GF-D8 (cell line): ENCODE results near the gene KRT25.

Experiments used
- DNase-seq: peaks from one replicate; lab custom pipeline; 2025; lab: John Stamatoyannopoulos, UW

The KRT25 gene, protein sequence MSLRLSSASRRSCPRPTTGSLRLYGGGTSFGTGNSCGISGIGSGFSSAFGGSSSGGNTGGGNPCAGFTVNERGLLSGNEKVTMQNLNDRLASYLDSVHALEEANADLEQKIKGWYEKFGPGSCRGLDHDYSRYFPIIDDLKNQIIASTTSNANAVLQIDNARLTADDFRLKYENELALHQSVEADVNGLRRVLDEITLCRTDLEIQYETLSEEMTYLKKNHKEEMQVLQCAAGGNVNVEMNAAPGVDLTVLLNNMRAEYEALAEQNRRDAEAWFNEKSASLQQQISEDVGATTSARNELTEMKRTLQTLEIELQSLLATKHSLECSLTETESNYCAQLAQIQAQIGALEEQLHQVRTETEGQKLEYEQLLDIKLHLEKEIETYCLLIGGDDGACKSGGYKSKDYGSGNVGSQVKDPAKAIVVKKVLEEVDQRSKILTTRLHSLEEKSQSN

GRCh38 chr17:40755231-40755630 lies at the start of gene KRT25:
KRT25 (minus strand) TSS chr17:40755331; CDS start chr17:40755271, 60 bp downstream.
- DNase-seq: no peak

DNA sequence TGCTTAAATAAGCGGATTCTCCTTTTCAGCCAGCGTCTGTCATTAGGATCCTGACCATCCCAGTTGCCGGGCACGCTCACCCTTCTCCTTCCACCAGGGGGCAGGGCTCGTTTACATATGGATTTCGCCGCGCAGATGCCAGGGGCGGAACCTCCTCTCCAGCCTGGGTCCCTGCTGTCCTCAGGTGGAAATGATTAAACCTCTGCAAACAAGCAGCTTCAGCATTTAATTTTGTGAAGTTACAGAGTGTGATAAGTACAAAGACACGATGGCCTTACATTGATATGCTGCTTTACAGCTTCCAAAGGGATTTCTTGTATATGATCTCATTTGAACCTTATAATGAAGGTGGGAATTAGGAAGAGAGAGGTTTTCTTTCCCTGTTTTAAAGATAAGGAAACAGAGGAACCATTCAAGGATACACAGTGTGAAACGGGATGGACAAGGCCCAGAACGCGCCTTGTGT lies 48.5 kb upstream of the KRT25 start:
- peak; percentile 15 for DNase-seq

DNA sequence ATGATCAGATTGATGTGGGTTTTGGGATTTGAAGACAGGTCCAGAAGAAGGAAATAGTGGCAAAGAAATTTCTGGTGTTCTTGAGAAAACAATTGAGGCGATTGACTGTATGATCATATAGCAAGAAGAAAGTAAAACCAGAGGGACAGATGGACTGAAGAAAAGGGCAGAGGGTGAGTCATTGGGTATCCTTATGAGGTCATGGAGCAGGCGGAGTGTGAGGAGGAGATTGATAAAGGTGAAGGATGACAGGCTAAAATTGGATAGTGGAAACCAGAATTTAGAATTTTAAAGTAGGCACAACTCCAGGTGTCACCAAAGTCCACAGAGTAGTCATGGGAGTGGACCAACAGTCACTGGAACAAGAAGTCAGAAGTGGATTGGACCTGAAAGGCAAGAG lies 46.0 kb upstream of the KRT25 start:
- no peak for DNase-seq

- DNase-seq: no peak
Measured at GRCh38 chr17:40800381-40800780, 45.2 kb upstream of the KRT25 start.

- DNase-seq: no peak
Measured at GRCh38 chr17:40799859-40800258, 44.7 kb upstream of the KRT25 start, which contains the start of gene KRT28. KRT28 (minus strand) TSS chr17:40799959; CDS start chr17:40799893, 66 bp downstream.

- DNase-seq: no peak
Measured at GRCh38 chr17:40796846-40797245, 41.7 kb upstream of the KRT25 start.

DNA sequence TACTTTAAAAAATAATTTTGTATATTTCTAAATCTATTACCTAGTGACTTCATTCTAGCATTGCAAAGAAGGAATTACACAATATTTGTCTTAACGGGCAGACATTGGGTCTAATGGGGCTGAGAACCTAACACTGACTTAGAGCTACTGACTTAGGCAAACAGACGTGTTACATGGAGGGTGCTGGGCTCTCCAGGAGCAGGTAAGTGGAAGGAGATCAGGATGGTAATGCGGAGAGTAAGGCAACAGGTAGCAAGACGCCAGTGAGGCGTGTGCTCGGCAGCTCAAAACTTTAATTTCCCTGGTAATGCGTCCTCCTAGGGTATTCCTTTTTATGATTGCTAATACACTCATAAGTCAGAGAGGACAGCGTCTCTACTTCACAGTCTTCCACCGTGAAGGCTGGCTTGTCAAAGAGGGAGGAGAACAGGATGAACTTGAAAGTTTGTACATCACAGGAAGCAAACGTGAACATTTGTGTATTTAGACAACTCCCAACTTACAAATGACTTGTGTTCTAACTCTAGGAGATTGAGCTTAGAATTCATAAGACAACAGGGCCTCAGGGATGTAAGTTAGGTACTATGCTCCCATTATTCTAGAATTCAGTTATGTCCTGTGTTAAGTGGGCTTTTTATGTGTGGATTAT lies 40.0 kb upstream of the KRT25 start:
- DNase-seq: no peak

- DNase-seq: peak; percentile 3
Measured at GRCh38 chr17:40794466-40794865, 39.3 kb upstream of the KRT25 start.

GRCh38 chr17:40793832-40794231 lies 38.7 kb upstream of the KRT25 start:
- no peak for DNase-seq

GRCh38 chr17:40791787-40792436 lies 36.8 kb upstream of the KRT25 start:
- DNase-seq: no peak

DNA sequence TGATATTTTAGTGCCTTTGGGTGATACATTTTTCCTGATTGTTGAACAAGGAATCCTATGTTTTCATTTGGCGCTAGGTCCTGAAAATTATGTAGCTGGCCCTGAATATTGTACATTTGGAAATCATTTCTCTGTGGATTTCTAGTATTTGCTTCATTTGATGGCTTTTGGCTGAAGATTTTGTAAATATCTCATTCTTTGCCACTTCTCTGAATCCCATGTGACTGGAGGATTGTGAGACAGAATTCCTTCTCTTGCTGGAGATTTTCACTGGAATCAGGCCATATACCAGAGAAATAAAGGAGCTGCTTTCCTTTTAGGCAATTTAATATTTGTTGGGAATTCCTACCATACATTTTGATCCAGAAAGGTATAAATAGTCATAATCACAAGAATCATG lies 36.0 kb upstream of the KRT25 start:
- DNase-seq: no peak

- no peak for DNase-seq
Measured at GRCh38 chr17:40782450-40782849, 27.3 kb upstream of the KRT25 start, which contains the start of gene KRT27. KRT27 (minus strand) TSS chr17:40782550; CDS start chr17:40782493, 57 bp downstream.

DNA sequence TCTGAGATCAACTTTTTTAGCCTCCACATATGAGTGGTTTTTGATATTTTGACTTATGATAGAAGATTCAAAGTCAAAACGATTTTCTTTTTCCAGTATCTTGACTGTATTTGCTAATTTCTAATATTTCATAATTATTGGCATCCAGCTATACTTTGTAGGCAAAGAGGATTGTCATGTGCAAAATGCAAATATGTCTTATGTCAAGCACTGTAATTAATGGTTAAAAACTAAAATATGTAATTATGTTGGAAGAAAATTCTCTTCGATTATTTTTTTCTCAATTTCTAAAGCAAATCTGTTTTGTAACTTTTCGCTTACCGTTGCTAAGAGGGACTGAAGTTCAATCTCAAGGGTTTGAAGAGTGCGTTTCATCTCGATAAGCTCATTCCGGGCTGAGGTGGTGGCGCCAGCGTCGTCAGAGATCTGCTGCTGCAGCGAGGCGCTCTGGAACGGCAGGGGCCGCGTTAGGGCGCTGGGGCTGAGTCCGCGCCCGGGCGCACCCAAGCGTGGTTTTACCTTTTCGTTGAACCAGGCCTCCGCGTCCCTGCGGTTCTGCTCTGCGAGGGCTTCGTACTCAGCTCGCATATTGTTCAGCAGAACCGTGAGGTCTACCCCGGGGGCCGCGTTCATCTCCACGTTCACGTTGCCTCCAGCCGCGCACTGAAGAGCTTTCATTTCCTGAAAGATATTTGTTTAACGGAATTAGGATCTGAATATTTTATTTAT lies 24.2 kb upstream of the KRT25 start:
- no peak for DNase-seq

DNA sequence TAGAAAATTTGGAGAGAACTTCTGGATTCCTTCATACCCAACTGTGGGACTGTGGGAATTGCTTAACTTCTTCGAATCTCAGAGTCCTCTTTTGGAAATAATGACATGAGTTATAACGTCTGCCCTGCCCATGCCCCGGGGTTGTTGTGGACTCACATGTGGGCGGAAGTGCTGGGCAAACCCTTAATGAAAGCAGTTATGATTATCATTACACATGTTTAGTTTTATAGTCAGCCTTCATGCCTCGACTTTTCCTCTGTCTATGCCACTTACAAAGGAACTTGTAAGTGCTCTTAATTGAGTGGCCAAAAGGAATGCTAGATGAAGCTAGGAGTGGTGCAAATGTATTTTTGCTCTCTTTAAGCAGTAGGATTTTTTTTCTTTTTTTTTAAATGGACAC lies 23.3 kb upstream of the KRT25 start:
- DNase-seq: no peak

GRCh38 chr17:40777971-40778370 lies 22.8 kb upstream of the KRT25 start:
- no peak for DNase-seq

GRCh38 chr17:40777459-40777858 lies 22.3 kb upstream of the KRT25 start:
- no peak for DNase-seq

GRCh38 chr17:40775945-40776344 lies 20.8 kb upstream of the KRT25 start:
- DNase-seq: no peak

DNA sequence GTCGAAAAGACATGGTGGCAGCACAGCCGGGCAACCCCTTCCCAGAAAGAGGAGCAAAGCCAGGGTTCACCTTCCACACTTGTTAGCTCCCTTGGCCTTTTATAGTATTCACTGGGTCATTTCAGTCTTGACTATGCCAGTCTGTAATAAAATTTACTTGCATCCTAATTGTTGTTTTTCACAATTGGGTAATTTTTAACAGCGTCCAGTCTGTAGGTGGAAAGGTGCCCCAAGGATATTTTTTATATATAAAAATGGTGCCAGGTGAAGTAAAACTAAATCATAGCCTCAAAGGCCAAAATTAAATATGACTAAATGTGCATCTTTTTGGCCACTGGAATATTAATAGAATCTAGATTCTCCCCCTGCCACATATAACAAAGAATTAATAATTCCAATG lies 17.0 kb upstream of the KRT25 start, which contains the start of gene KRT26:
TSS of gene KRT26 (minus strand) at position 101 of the 400 bp plus-strand sequence. CDS start at position 13, 88 bp downstream.
- DNase-seq: no peak

- DNase-seq: no peak
Measured at GRCh38 chr17:40765657-40766056, 10.5 kb upstream of the KRT25 start.

DNA sequence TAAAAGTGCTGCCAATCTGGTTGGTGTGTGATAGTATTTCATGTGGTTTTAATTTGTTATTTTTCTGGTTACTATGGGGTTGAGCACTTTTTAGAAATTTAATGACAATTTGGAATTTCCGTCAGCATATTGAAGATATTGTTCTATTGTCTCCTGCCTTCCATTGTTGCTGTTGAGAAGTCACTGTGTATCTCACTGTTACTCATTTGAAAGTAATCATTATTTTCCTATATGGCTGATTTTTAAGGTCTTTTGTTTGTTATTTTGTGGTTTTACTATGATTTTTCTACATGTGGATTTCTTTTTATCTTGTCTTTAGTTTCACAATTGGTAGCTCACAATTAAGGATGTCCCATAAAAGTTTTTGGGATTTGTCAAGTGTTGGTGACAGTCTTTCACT lies 8.6 kb upstream of the KRT25 start:
- no peak for DNase-seq

GRCh38 chr17:40760105-40761016 lies 5.2 kb upstream of the KRT25 start:
- DNase-seq: no peak
